Fibroblast of villous mesenchyme (primary cell): ENCODE measurements around the gene FLT3LG. TPM values are rescaled to one million over a fixed set of nuclear protein-coding genes. Genes with fewer than 3 reads are reported as not detected.

ENCODE experiments used
- DNase-seq: peaks from one replicate; pipeline ENCODE4 v3.0.0-alpha.2; 2010; ENCODE audit warnings: low read depth
- H3K4me3 ChIP-seq: 2 replicates; pipeline ENCODE4 v1.5.1; 2011; ENCODE audit warnings: low read depth, mild to moderate bottlenecking, low read length
- CTCF ChIP-seq: IDR thresholded peaks from 2 replicates; pipeline ENCODE4 v1.5.1; 2012; ENCODE audit warnings: low read depth, mild to moderate bottlenecking, low read length; ENCODE audit not compliant: insufficient read depth
- total RNA-seq: library from RNA; depleted of rRNA; stranded (reverse); fragments of >200 nt; gene quantifications from 2 replicates; pipeline ENCODE4 v1.2.3, GENCODE V29; 2012

The FLT3LG gene
- total RNA-seq, 1 donor = 2.6 TPM

- H3K4me3 ChIP-seq = no peak overlapping the region
- DNase-seq = peak; percentile 62
- peak; percentile 92 for TF ChIP-seq CTCF
Measured at GRCh38 chr19:49506575-49507105, 32.6 kb downstream of the FLT3LG start.

GRCh38 chr19:49507803-49508494 is 33.9 kb downstream of the FLT3LG start:
- no peak for TF ChIP-seq CTCF
- no peak overlapping the region for H3K4me3 ChIP-seq
- no peak for DNase-seq

- peak overlapping the region; percentile 74 for H3K4me3 ChIP-seq
- TF ChIP-seq CTCF = no peak
- no peak for DNase-seq
Measured at GRCh38 chr19:49512970-49513745, 39.1 kb downstream of the FLT3LG start.

GRCh38 chr19:49513746-49514118 is 39.7 kb downstream of the FLT3LG start:
- TF ChIP-seq CTCF = no peak
- DNase-seq = no peak
- H3K4me3 ChIP-seq = peak overlapping the region; percentile 74

GRCh38 chr19:49514151-49514550 is 40.1 kb downstream of the FLT3LG start:
- no peak overlapping the region for H3K4me3 ChIP-seq
- no peak for DNase-seq
- no peak for TF ChIP-seq CTCF

- no peak for DNase-seq
- TF ChIP-seq CTCF = no peak
Measured at GRCh38 chr19:49515767-49516166, 41.8 kb downstream of the FLT3LG start.

More at GRCh38 chr19:49515767-49516166, 41.8 kb downstream of the FLT3LG start:
- no peak overlapping the region for H3K4me3 ChIP-seq
